C1 segment of cervical spinal cord (tissue), 14 donors: ENCODE measurements around the gene SHROOM2.
A peak's percentile ranks its signal among the peaks of the same experiment; 100 is the strongest.

Experiments
- DNase-seq, 14 donors: peaks; one replicate each; lab custom pipeline; 2025; lab: John Stamatoyannopoulos, UW

The SHROOM2 gene

DNA sequence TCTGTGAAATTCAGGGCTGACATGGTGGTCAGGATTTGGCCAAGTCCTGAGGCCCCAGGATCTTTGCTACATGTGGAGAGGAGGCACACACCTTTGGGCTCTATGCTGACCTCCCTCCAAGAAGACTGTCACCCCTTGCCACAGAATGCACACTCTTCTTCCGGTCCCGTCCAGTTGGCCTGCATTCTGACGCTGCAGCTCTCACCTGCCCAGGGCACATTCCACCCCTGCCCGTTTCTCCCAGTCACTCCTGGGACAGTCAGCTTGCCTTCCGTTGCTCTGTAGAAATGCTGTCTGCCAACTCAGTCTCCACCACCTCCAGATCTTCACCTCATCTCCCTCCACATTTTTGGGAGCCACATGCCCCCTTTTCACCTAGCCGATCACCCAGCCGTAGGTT is 76.7 kb downstream of the SHROOM2 start:
- DNase-seq: no peak

DNA sequence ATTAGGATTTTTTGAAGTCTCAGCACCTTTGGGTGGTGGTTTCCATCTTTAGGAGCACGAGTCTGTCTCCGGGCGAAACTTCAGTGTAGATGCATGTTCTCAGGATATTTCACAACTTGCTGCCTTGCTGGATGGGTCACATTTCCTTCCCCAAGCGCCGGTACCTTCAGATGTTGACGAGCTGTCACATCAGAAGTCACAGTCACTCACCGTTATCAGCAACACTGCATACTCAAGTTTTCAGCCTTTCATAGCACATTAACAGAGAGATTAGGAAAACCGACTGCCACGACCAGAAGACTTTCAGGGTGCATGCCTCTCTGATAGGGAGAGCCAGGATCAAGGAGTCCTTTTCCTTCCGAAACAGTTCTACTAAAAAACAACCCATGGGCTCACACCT is 77.8 kb downstream of the SHROOM2 start:
- no peak for DNase-seq

DNA sequence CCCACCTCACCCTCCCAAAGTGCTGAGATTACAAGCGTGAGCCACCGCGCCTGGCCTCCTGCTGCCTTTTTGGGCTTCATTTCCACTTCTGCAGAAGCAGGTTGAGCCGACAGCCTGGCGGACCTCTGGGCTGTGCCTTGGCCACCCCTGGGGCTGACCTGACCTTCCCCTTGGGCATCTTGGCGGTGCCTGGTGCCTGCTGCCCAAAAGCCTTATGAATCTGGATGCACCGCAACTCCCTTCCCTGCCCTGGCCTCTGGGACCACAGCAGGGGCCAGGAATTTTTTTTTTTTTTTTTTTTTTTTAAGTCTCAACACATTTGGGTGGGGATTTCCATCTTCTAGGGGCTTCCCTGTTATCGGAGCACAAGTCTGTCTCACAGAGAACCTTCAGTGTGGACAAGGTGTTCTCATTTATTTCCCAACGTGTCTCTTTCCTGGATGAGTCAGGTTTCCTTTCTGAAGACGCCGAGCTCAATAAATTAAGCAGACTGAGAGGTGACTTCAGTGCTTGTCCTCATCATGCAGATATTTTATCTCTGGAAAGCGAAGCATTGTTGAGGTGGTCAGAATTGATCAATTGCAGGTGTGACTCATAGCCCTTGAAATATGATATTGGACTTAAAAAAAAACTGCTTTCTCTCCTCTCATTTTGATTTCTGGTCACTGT is 79.7 kb downstream of the SHROOM2 start:
- no peak for DNase-seq

DNA sequence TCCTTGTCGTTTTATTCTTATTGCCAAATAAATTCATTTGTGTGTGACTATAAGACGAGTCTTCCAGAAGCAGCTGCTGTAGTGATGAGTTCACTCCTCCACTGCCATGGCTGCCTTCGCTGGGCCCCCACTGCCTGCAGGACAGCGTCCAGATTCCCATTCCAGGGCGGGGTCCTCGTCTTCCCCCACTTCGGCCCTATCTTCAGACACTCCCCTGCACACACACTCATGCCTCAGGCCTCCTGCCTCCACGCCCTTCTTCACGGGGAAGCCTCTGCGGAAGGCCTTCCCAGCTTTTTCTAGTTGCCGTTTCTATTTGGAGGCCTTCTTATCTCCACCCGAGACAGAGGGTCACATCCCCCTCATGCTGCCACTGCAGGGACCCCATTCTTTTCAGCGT is 80.4 kb downstream of the SHROOM2 start:
- no peak for DNase-seq

GRCh38 chrX:9867226-9867625 is 81.0 kb downstream of the SHROOM2 start:
- DNase-seq: no peak

DNA sequence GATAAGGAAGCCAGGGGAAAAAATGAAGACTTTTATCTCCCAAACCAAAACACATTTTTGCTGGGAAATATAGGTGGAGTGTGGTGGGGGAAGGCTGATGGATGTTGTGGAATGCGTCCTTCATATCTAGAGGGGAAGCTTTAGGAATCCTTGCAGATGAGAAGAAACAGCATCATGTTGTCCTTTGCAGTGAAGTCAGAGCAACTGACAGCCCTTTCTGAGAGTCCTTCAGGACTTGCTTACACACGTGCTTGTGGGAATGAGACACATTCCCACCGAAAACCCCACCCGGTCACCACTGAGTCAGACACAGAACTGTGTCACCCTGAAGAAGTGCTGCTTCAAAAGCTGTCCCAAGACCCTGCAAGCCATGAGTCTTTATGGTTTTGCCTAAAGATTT is 81.5 kb downstream of the SHROOM2 start:
- DNase-seq: no peak

GRCh38 chrX:9871701-9872268 is 85.6 kb downstream of the SHROOM2 start:
- DNase-seq: no peak

GRCh38 chrX:9873360-9873759 is 87.1 kb downstream of the SHROOM2 start:
- no peak for DNase-seq

DNA sequence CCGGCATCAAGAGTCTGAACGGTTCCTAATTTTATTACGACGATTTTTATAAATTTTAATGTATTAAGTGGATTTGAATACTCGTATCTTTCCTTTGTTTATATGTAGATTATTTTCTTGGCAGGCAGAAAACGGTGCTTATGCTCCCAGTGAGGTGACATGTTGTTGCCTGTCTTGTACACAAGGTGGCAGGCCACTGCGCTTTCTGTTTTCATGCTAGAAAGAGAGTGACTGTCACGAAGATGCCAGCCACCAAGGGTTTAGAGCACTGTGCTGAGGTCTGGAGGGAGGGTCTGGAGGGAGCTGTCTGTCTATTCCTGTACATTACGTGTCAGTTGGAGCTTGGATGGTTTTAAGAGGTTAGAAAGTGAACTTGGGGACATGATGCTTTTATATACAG is 87.7 kb downstream of the SHROOM2 start:
- peak in 4 of 14 donors; percentile 2 to 27 (median 20) for DNase-seq

DNA sequence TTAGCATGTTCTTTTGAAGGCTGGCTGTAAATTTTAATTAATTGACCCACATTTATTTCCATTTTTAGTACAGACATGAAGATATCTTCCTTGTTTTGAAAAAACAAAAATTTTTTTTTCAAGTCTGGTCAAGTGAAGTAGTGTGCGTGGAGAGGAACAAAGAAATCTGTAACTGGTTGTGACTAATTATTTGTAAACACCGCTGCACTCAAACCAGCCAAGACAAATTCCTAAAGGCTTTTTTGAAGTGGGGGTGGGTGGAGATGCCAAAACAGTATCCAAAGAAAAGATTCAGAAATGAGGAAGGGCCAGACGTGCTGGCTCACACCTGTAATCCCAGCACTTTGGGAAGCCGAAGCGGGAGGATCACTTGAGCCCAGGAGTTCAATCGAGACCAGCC is 88.3 kb downstream of the SHROOM2 start:
- DNase-seq: no peak

DNA sequence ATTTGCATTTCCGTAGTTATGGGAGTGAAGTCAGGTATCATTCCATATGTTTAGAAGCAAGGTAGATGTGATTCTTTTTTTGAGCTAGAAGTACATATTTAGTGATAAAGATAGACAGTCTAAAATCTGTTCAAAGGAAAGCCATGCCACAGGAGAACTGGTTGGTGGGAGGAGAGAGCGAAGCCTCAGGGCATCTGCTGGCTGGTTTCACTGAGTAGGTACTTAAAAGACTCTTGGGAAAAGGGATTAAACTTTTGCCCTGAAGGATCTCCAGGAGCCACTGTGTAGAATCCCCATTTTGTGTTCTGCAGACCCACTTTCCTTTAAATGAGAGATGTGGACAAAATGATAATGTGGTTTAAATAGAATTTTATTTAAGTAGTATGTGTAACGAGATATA is 89.6 kb downstream of the SHROOM2 start:
- no peak for DNase-seq

DNA sequence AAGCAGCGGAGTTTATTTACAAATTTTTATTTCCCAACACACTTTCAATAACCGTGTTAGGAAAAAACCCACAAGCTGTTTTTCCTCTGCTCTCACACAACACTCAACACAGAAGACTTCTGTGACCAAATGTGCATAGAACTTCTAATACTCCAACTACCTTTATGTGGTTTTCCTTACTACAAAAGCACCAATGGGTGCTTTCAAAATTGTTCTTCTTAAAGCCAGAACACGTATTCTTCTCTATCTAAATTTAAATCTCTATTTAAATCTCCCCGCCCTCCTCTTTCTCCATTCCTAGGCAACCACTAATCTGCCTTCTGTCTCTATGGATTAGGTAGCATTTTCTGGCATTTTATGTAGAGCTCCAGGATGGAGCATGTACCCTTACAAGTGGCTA is 90.0 kb downstream of the SHROOM2 start:
- no peak for DNase-seq

DNA sequence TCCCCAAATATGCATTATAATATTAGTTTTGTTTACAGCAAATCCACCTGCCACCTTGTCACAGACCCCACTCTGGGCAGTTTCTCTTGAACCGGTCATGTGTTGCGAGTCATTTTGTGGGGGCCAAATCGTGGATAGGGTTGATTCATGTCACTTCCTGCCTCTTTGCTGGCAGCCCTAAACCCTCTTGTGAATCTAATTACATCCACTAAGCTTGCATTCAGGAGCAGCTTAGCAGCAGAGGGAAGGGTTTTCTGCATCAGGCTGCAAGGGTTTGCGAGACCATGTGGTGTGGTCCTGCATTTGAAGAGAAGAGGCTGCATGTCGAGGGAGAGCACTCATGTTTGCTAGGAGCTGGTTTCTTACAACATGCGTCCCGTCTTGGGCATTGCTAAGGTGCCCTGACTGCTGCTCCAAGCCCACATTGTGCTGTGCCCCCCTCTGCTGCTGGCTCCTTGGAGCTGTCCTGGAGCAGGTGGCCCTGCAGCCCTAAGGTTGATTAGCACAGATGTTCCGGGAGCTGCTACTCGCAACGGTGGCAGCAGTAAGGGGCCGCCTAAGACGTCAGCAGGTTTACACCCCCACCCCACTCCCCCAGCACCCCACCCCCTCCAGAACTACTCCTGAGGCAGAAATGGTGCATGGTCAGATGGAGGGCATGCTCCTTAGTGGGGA is 92.1 kb downstream of the SHROOM2 start:
- DNase-seq: no peak

DNA sequence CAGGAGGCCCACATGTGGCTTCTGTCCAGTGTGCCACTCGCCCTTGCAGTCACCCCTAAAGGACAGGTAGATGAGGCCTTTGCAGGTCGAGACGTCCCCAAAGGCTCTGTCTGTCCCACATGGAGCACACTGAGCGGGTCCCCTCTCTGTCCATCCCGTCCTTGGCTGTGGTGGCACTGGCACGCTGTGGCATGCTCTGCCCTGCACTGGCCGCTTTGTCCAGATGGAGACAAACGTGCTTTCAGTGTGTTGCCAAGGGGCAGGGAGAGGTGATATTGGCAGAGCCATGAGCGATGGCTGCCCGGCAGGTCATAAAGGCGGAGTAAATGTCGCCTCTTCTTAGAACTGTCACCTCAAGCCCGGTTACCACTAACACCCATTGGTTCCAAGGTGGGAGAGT is 94.0 kb downstream of the SHROOM2 start:
- DNase-seq: peak in 1 of 14 donors; percentile 22

GRCh38 chrX:9880870-9881269 is 94.6 kb downstream of the SHROOM2 start:
- no peak for DNase-seq

DNA sequence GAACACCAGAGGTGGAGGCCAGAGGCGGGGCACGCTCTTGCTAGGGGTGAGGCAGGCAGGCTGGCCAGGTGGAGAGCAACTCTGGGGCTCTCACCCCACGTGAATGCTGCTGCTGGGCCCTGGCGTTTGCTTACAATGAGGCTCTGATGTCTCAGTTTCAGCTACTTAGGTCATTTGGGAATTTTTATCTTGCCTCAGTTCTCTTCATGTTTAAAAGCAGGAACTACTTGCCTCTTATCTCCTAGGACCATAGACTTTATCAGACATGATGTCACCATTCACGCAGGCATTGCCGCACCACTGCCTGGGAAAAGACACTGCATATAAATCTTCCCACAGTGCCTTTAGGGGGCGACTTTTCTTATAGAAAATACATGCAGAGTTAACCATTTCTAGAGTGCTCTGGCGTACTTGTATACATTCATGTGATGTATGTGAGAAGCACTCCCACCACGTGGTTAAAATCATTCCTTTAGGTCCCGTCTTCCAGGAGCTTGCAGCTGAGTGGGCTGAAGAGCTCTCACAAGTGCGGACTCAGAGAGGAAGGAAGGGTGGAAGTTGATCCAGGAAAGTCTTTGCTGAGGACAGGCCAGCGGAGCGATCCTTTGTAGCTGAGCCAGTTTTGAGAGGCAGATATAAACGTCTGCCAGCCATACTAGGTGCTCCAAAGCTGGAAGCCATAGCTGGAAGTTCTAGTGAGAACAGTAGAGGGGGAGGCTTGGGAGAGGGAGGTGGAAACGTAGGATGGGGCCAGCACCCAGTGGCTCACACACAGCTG is 96.6 kb downstream of the SHROOM2 start:
- DNase-seq: no peak

- no peak for DNase-seq
These were observed 98.0 kb downstream of the SHROOM2 start for GRCh38 chrX:9884031-9884779.

DNA sequence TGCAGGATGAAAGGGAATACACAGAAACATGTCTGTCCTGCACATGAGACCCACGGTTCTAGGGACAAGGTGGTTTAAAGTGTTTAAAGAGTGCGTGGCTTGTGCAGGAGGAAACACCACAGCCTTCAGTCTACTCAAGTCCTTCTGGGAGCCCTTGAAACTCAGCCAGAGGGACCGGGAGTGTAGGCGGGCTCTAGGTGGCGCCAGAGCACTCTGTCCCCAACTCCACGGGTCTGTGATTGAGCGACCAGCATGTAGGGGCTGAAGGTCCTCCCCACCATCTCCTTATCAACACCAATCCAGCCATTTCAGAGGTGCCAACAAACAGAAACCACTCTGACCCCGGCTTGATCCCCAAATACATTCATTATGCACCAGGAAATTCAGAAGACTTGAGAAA is 98.9 kb downstream of the SHROOM2 start:
- peak in 9 of 14 donors; percentile 4 to 64 (median 29) for DNase-seq

- no peak for DNase-seq
These were observed 101.5 kb downstream of the SHROOM2 start for GRCh38 chrX:9887659-9888297.

DNA sequence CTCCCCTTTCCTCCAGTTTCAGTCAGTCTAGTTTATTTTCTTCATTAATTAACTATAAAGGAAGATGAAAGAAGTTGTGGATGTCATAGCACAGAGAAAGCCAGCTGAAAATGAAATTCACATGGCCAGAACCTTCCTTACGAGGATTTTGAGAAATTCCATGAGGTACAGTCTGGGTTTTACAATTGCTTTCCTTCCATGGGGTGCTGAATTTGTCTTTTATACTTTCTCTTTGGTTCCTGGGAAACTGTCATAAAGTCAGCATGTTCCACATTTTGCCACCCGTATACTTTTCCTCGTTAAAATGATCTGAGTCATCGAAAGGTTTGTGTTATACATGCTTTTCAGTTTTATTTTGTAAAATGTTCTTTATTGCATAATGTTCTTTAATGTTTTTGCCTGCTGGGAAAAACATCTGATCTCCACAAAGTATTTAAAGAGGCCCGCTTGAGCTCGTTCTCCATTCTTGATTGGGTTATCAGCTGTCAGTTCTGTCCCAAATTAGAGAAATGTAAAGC is 102.8 kb downstream of the SHROOM2 start:
- no peak for DNase-seq

- DNase-seq: no peak
These were observed 104.5 kb downstream of the SHROOM2 start for GRCh38 chrX:9890681-9891091.
